ENCODE measurements around the gene TFR2.
"Not testable (repeated sequence)": the region's sequence is repeated elsewhere in the genome, so short reads cannot be mapped to it uniquely, and the experiment has no call there.

Gene TFR2

DNA sequence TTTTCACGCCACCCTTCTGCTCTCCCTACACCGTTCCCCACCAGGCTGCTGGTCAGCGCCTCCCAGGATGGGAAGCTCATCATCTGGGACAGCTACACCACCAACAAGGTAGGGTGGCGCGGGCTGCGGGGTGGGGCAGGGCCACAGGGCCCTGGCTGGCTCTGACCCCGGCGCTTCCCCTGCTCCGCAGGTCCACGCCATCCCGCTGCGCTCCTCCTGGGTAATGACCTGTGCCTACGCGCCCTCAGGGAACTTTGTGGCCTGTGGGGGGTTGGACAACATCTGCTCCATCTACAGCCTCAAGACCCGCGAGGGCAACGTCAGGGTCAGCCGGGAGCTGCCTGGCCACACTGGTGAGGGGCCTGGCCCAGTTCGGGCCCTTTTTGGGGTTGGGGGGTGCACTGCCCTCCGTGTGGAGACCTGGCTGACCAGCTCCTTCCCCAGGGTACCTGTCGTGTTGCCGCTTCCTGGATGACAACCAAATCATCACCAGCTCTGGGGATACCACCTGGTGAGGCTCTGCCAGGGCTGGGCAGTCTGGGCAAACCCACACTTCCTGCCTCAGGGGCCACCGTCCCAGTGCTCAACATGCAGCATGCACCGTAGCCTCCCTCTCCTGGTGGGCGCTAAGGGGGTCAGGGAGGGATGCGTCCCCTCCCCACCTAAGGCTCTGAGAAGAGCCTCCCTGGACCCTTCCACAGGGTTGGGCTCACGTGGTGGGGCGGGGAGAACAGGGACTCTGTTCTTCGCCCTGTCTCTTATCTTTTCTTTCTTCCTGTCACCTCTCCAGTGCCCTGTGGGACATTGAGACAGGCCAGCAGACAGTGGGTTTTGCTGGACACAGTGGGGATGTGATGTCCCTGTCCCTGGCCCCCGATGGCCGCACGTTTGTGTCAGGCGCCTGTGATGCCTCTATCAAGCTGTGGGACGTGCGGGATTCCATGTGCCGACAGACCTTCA is 36.2 kb upstream of the TFR2 start:
- DNase-seq = no peak

DNA sequence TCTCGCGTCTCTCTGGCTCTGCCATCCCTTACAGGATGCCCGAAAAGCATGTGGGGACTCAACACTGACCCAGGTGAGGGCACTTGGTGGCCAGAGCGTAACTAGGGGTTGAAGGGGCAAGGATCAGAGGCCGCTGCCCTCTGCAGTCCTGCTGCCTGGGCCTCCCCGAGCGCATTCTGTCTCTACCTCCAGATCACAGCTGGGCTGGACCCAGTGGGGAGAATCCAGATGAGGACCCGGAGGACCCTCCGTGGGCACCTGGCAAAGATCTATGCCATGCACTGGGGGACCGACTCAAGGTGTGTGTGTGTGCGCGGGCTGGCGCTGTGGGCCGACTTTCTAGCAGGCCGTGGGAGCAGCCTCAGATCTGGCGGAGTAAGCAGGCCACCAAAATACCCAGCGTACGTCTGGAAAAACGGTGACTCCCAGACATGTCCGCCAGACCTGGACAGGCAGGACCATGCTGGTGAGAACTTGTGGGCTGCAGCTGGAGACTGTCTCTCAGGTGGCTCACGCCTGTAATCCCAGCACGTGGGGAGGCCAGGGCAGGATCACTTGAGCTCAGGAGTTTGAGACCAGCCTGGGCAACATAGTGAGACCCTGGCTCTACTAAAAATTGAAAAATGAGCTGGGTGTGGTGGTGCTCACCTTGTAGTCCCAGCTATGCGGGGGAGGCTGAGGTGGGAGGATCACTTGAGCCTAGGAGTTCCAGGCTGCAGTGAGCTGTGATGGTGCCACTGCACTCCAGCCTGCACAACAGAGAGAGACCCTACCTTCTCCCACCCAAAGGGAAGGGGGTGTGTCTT is 35.4 kb upstream of the TFR2 start:
- no peak for DNase-seq

DNA sequence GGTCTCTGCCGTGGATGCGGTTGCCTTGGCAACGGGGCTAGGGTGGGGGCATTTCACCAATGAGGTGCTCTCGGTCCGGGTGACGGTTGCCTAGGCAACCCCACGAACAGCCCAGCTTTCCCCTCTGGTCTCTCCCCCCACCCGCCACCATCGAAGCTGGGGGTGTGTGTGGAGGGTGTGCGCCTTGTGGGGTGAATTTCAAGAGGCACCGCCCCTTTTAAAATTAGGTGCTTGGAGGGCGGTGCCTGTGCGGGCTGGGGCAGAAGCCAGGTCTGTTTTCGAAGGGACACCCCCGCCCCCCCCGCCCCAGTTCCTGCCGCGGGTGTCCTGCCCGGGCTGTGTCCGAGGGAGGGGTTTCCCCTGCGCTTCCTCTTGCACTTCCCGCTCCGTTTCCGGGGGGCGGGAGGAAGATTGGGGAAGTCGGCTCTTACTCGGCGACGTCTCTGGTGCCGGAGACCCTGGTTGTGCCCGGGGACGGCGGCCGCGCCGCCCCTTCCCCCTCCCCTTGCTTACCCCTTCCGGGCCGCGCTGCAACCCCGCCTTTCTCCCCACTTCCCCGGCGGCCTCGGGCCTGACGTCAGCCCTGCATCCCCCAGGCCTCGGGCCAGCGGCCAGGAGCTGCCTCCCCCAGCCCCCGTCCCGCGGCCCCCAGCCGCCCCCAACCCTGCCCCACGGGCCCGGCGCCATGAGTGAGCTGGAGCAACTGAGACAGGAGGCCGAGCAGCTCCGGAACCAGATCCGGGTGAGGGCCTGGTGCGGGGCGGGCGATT is 34.4 kb upstream of the TFR2 start:
- DNase-seq = peak; percentile 39

DNA sequence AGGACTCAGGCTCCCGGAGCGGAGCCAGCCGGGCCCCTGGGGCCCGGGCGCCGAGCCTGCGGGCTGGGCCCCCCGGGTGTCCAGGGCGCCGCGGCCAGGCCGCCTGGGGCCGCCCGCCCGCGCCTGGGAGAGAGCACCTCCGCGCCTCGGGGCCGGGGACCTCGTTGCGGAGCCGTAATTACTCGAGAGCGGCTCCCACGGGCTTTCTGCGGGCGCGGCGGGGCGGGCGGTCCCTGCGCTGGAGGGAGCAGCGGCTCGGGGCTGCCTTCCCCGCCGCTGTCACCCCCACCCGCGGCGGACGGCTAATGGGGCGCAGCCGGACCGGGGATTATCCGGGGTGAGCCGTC is 33.7 kb upstream of the TFR2 start:
- DNase-seq = no peak

DNA sequence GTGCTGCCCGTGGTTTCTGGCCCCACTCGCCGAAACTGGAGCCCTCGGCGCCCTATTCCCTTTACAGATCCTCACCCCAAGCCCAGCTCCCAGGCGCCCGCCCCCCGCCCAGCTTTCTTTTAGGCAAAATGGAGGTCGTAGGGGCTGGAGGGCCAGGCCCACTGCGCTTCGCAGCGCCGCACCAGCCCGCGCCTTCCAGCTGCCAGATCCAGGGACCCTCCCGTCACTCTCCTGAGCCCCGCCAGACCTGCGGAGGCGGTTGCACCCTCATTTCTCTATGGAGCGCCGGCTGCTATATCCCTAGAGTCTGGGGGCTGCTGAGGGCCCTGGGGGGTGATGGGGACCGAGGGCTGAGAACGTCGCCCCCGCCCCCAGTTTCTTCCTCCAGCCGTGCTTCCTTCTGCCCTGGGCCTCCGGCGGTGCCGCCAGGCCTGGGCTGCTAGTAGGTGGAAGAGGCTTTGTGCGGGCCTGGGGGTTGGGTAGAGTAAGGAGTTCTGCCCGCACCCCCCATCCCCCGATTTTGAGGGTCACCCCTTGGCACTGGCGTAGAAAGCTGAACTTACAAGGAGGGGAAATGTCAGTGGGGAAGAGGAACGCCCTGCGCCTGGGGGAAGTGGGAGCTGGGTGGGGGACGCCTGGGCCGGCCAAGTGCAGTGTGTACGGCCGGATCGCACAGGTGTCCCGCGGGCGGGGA is 33.2 kb upstream of the TFR2 start:
- DNase-seq = no peak

DNA sequence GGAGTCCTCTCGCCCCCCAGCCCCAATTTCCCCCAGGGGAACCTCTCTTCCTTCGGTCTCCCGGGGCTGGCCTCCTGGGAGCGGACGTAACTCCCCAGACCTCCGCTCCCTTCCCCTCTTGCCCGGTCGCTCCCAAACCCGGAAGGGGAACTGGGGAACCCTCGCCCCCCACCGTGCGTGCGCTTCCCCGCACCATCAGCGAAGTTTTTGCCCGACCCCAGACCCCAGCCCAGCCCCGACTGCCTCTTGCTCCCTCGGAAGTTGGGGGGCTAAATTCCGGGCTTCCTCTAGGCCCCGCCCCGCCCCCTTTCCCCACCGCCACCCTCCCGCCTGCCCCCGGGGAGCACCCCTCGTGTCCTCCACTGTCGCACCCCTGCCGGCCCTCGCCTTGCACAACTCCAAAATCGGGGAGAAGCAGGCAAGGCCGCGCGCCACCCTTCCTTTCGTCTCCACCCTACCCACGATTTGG is 32.6 kb upstream of the TFR2 start:
- DNase-seq = no peak

DNA sequence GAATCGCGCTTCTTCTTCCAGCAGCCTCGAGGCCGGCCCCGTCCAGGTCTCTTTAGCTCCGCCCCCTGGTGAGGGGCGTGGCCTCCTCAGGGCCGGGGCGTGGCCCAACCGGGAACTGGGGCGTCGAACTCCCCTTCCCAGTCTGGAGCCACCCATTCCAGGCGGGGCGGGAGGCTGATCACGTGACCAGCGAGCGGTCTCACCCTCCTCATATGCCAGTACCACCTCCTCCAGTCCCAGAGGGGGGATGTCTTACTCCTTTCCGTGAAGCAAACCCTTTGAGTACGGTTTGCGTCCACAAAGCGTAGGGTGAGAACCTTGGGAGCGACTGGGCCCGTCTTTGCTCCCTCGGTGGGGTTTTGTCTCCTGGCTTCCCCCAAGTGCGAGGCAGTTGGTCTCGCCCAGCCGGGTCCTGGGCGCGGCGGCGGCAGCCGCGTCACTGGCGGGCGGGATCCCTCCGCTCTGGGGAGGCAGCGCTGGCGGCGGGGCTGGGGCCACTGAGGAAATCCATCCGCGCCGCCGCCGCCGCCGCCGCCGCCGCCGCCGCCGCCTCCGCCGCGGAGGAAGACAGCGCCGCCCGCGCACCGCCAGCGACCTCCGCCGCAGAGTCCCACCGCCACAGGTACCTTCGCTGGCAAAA is 32.1 kb upstream of the TFR2 start, which contains the start of gene GNB2:
Gene GNB2, plus strand, starts transcription at position 439 of the 640 bp plus-strand sequence. CDS start 2,526 bp downstream, outside the sequence.
- DNase-seq = peak; percentile 97

DNA sequence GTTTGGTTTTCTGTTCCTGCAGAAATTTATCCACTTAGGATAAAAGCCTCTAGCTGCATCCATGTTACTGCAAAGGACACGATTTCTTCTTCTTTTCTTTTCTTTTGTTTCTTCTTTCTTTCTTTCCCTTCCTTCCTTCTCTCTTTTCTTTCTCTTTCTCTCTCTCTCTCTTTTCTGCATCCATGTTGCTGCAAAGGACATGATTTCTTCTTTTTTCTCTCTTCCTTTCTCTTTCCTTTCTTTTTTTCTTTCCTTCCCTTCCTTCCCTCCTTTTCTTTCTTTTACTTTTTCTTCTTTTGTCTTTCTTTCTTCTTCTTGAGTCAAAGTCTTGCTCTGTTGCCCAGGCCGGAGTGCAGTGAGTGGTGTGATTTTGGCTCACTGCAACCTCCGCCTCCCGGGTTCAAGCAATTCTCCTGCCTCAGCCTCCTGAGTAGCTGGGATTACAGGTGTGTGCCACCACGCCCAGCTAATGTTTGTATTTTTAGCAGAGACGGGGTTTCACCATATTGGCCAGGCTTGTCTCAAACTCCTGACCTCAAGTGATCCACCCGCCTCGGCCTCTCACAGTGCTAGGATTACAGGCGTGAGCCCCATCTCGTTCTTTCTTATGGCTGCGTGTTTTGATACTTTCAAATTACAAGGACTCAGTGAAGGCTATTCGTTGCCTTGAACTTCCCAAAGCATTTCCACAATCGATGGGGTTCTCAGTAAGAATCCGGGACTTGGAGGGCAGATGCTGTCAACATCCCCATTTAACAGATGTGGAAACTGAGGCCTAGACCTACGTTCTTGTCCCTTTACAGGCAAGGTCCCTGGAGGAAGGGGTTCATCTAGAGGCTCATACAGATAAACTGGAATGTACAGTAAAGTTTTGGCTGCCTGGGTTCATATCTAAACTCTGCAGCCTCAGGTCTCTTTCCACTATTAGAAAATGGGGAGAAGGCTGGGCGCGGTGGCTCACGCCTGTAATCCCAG is 30.3 kb upstream of the TFR2 start:
- no peak for DNase-seq

DNA sequence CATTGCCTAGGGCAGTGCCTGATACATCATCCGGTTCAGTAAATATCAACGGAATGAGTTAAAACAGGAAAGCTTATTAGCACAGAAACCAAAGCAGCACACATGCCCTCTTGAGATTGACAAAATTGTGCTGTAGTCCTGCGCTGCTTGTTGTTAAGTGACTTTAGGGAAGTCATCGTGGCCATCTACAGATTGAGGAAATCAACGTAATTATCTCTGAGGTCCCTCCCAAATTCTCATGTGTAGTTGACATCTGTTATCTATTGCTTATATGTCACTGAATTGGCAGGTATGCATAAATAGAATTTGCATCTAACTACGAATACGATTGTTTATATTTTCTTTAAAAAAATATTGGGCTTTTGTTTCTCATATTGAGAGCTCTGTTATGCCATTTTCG is 28.7 kb upstream of the TFR2 start:
- no peak for DNase-seq

DNA sequence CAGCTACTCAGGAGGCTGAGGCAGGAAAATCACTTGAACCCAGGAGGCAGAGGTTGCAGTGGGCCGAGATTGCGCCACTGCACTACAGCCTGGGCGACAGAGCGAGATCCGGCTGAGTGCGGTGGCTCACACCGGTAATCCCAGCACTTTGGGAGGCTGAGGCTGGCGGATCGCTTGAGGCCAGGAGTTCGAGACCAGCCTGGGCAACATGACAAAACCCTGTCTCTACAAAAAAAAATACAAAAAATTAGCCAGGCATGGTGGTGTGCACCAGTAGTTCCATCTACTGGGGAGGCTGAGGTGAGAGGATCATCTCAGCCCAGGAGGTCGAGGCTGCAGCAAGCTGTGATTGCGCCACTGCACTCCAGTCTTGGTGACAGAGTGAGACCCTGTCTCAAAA is 27.8 kb upstream of the TFR2 start:
- DNase-seq = not testable (repeated sequence)

DNA sequence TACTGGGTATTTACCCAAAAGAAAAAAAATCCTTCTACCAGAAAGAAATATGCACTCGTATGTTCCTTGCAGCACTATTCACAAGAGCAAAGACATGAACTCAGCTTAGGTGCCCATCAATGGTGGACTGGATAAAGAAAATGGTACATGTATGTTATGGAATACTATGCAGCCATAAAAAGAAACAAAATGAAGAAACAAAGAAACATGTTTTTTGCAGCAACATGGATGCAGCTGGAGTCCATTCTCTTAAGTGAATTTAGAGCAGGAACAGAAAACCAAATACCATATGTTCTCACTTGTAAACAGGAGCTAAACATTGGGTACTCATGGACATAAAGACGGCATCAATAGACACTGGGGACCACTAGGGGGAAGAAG is 26.7 kb upstream of the TFR2 start:
- no peak for DNase-seq

DNA sequence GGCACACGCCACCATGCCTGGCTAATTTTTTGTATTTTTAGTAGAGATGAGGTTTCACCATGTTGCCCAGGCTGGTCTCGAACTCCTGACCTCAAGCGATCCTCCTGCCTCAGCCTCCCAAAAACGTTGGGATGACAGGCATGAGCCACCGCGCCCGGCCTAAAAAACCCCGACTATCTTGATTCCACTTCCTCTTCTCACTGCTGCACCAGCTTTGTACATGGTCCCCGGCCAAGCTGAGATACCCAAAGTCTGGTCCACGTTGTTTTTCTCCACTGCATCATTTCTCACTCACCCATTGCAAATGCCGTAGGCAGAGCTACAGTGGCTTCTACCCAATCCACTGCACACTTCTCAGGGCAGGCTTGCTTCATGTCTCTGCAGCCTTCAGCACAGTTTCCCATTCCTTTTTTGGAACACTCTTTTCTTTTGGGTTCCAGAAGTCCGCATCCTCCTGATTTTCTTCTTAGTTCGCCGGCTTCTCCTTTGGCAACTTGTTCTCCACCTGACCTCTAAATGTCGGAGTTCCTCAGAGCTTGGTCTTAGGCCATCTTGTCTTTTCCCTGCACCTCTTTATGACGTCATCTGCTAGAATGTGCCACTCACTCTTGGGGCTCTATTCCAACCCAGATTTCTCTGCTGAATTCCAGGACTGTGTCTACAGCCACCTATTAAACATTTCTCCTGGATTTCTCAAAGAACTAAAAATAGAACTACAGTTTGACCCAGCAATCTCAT is 26.1 kb upstream of the TFR2 start:
- no peak for DNase-seq

DNA sequence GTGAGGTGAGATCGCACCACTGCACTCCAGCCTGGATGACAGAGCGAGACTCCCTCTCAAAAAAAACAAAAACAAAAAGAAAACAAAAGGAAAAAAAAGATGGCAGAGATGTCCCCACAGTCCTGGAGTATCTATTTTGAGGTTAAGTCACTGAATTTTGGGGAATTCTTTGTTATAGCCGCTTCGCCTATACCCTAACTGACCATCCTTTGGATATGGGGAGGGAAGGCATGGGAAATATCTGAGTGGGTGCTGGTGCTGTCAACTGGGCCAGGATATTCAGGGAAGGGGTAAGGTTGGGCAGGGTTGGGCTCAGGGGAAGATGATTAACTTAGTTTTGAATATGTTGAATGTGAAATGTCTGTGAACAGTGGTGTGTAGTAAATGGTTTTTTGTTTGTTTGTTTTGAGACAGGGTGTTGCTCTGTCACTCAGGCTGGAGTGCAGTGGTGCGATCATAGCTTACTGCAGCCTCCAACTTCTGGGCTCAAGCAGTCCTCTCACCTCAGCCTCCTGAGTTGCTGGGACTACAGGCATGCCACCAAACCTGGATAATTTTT is 23.9 kb upstream of the TFR2 start:
- no peak for DNase-seq

DNA sequence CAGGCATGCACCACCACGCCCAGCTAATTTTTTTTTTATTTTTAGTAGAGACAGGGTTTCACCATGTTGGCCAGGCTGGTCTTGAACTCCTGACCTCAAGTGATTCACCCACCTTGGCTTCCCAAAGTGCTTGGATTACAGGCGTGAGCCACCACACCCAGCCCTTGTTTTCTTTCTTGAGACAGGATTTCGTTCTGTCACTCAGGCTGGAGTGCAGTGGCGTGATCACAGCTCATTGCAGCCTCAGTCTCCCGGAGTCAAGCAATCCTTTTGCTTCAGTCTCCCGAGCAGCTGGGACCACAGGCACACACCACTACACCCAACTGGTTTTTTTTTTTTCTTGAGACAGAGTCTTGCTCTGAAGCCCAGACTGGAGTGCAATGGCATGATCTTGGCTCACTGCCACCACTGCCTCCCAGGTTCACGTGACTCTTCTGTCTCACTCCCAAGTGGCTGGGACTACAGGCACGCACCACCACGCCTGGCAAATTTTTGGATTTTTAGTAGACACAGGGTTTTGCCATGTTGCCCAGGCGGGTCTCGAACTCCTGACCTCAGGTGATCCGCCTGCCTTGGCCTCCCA is 20.9 kb upstream of the TFR2 start:
- peak; percentile 38 for DNase-seq

DNA sequence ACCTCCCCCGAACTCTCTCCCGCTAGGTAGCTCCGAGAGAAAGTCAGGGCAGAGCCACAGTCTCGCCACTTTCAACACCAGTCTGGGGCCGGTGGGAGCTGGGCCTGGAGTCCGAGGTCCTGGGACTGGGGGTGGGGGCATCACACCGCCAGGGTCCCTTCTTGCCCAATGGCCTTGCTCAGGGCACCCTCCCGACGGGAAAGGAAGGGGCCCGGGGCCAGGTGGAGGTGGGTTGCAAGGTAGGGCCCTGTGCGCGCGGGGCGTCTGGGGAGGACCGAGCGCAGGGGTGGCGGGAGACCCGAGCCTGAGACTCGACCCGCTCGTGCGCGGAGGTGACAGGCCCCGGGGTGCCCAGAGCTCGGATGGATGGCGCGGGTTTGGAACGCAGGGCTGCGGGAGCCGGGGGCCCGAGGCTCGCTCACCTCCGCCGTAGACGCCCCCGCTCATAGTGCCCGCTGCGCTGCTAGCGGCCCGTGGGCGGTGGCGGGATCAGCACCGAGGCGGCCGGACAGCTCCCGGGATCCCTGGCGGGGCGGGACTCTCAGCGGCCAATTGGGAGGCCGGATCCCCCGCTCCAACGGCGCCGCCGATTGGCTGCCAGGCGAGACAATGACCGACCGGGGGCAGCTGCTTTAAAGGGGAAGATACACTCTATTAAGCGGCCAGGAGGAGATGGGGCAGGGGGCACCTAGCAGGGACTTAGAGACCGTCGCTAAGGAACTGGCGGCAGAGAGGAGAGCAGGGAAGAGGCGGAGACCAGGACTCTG is 14.7 kb upstream of the TFR2 start, which contains the start of gene ACTL6B:
Gene ACTL6B, minus strand, starts transcription at position 541 of the 767 bp plus-strand sequence. Its CDS starts 94 bp downstream, at position 447.
- peak; percentile 33 for DNase-seq

DNA sequence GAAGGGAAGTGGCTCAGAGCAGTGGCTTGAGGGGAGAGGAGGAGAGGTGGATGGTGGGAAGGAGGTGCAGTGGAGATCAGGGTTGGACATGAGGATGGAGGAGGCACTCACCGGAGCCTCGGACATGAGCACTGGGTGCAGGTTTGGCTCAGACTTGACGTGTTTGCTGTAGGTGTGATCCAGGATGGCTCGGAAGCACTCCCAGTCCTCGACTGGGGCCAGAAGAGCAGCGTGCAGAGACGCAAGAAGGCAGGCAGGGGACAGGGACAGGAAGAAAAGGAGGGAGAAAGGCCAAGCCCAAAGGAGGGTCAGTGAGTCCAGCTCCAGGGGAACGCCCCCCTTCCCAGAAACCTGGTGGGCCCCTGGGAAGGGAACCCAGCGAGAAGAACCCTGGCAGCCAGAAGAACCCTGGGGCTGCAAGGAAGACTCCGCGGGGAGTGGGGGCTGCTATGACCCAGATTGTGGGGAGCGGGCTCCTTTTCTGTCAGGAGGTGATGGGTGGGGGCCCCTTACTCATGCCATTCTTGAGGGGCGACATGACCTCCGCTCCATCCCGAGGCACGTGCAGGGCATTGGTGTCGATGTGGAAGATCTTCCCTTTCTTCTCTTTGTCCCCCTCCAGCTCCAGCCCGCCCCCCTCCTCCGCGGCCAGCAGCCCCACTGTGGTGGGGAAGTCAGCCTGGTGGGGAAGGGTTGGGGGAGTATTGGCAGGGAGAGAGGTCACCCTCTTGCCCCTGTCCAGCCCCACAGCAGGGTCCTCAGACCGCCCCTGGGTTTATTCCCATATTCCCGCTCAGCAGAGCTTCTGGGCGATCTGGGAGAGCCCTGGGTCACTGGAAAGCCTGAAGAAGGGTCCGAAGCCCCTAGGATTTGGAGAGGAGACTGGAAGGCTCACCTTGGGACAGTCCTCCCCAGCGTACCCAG is 13.8 kb upstream of the TFR2 start:
- DNase-seq = no peak
